ENCODE data around the gene NR1H4.
"Not testable (repeated sequence)": the region's sequence is repeated elsewhere in the genome, so short reads cannot be mapped to it uniquely, and the experiment has no call there.

The NR1H4 gene

DNA sequence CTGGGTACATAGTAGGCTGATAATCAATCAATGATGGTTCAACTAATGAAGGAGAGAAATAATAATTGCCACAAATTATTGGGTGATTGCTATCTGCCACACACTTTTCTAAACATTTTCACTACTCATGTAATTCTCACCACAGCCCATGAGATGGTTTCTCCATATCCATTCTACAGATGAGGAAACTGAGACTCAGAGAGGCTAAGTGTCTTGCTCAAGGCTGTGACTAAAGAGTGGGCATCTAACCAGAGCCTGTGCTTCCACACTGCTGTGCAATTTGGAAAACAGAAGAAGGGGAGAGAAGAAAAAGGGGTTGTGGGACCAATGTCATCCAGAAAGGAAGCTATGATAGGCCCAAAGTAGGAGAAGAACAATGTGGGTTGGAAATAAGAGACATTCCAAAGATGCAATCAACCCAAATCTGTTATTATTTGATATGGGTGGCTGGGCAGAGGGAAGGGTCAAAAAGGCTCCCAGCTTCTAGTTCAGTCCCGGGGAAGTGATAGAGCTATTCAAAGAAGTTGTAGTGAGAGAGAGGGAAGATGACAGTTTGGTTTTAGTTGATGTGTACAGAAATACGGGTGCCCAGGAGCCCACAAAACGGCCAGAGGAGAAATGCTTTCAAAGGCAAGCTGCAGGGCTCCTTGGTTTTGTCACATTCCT lies 483 bp upstream of the NR1H4 start:
- DNase-seq, result no peak

DNA sequence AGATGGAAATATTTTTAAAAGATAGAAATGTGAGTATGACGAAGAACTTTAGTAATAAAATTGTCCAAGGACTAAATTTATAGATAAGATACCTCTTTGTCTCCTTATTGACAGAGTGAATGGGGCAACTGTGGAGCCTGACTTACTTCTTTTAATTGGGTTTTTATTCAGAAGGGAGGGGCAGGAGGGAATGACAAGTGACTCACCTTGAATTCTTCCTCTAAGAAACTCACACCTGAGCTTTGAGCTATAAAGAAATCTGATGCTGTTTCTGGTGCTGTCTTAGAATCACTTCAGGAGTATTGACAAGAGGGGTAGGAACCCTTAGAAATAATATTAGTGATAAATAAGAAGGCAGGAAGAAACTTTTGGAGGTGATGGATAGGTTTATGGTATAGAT lies 951 bp downstream of the NR1H4 start:
- no peak for DNase-seq

DNA sequence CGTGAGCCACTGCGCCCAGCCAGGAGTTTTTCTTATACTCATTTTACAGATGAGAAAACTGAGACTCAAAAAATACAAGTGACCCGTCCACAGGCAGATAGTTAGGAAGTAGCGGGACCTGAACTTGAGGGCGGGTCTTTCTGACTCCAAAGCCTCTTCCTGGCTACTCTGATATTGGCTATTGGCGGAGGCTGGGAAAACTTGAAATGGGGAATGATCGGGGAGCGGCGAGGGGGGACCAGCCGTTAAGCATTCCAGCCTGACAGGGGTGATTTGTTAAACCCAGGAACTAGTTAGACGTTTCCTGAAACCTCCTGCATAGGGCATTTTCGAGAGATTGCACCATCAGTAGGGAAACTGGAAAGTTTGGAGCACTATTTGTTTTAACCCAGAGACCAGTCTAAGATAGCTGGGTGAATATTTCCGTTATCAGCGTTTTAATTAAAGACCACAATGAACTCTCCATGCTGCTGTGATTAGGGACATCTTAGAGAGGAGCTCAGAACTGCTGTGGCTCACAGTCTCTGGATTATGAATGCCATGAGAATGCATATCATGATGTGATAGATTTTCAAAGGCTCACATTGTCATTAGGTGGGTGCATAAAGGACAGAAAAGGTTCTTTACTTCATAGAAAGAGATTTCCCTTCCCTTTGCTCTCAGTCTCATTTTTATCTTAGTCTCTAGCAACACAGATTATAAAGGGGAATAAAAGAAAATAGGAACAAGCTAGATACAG lies 2.5 kb downstream of the NR1H4 start:
- DNase-seq, result no peak

DNA sequence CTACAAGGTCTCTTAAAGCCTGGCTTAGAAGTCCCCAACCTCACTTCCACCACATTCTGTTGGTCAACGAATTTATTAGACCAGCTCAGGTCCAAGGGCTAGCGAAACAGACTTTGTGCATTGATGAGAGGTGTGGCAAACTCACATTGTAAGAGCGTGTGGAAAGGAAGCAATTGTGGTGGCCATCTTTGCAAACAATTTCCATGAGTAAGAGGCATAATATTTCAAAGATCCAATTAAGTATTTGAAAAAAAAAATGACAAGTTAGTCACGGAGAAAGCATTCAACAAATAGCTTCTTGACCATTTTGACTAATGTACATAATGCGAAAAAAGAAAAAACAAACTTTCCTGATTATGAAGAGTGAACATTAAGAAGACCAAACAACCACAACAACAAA lies 7.4 kb downstream of the NR1H4 start:
- DNase-seq, result no peak

DNA sequence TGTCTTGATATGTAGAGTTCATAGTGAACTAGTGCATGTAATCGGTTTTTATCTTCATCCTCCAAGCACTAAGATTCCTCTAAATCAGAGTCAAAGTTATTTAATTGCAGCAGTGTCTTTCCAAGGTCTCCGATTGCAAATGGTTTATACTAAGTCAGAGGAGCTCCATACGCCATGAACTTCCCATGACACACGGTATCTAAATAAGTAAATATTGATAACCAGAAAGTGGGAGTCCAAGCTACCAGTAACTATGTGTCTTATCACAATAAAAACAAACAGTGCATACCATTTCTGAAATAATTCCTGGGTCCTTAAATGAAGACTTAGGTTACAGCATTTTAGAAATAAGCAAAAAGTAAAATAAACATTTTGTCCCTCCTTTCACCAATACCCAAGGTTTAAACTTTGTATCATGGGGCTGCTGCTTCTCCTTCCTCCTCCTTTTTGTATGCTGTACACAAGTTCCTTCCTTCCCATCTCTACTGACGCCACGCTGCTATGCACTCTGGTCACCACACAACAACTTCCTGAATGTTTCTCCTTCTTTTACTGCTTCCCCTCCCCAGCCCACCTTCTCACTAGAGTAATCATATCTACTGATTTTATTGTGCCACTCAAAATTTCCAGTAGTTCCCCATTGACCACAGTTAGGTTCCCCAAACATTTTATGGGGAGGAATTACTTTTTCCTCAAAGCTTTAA lies 10.7 kb downstream of the NR1H4 start:
- DNase-seq, result no peak

DNA sequence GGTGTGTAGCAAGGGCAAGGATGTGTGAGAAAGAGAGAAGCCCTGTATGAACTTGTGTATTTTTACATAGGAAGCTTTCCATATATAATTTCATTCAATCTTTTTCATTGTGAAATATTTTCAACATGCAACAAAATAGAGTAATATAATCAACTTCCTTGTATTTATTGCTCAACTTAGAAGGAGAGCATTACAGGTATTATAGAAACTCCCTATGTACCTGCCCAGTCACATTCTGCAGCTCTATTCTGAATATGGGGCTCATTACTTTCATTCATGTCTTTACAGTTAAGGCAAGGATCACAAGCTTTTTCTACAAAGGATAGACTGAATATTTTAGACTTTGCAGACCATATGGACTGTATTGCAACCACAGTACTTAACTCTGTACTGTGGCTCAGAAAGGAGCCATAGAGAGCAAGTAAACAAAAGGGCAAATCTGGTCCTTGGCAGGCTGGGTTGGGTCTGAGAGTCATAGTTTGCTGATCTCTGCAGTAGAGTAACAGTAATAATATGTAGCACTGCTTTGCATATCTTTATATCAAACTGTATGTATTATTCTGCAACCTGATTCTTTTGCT lies 11.3 kb downstream of the NR1H4 start:
- no peak for DNase-seq

DNA sequence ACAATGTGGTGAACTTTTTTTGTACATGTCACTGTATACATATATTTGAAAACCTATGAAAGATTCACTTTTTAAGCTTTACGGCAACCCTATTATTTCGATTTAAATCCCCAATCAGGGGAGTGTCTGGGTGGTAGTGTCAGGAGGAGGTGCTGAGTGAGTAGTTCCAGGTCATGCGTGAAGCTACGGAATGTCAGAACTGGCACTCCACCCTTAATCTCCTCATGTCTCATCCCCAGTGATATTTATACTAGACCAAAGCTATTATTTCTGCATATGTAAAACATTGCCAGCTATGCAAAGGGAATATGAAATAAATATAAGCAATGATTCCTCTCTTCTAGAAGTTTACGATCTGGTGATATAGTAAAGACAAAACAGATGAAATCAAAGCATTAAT lies 12.3 kb downstream of the NR1H4 start:
- DNase-seq, result no peak

DNA sequence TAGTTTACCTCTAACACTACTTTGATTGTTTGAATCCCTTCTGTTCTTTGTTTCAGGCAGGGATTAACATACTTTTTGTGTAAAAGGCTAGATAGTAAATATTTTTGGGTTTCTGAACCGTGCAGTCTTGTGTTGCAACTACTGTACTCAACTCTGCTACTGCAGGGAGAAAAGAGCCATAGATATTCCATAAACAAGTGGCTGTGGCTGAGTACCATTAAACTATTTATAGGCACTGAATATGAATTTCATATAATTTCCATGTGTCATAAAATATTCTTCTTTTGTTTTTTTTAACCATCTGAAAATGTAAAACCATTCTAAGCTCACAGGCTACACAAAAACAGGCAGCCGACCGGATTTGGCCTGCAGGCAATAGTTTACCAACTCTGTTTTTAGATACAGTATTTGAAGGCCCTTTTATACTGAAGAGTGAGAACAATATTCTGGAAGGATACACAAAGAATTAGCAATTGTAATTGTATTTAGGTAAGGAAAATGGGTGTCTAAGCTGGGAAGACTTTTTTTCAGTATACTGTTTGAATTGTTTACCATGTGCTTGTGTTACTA lies 15.7 kb downstream of the NR1H4 start:
- no peak for DNase-seq

DNA sequence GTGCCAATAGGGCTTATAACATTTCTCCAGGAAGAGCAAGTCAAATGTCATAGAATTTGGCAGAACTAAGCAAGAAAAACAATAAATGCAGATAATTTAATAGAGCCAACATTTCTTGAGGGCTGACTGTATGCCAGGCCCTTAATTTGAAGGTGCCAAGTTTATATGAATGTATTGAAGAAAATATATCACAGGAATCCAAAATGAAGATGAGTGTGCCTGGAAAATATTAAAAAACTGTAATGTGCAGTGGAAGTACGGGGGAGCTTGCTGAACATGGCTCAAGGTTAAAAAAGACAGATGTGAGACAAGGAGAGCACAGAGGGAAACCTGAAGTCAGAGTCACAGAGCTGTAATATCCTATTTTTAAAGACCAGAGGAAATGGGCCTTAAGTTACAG lies 16.4 kb downstream of the NR1H4 start:
- DNase-seq, result no peak

DNA sequence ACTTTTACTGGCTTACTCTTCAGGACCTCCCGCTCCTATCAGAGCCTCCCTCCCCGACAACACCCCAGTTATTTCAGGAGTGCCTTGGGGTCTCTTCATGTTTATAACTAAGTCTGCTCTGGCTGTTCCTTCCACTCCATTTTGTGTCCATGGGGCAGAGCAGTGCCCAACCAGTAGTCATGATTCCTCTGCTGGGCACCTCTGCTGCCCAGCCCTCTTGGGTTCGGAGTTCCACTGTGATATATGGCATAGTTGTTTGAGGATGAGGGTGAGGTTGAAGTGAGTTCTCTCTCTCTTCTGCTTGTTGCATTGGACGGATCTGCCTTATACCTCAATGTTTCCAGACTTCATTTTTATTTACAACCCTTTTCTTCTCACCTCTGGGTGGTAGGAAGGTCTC lies 17.4 kb downstream of the NR1H4 start:
- DNase-seq, result no peak

DNA sequence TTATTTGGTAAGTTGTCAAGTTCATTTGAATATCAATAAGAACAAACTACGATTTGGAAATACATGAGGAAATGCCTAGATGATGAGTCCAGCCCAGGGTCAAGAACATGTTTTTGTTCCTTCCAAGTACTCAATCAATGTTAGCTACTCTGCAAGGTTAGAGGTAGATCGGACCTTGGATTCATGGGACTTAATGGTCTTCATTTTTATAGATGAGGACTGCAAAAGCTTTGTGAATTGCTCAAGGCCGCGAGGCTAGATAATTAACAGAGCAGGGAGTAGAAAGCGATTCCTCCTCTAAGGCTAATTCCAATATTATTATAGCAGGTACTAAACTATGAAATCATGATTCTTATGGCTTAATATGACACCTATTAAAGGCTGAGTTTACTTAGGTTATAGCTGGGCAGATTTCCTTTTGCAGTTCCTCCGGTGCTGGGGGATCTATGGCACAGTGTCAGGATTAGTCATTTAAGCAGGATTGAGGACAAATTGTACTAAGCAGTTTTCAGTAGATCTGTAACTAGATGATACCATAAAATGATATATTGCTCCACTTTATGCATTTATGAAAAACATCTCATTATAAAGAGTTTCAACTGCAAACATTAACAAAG lies 19.8 kb downstream of the NR1H4 start:
- DNase-seq, result no peak

DNA sequence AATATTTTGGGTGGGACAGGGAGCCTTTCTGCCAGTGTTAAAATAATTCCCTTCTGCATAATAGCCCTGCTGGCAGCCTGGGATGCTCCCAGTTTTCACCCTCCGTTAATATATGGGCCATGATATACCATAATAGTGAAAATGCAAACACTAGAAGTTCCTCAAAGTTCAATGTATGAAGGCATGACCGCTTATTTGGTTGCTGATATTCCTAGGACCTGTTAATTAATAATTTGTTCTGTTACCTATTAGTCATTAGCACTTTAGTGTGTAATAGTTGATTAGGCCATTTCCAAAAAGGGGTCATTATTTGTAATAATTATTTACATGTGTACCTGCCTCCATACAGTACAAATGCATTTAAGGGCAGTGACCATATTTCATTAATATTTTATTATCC lies 20.4 kb downstream of the NR1H4 start:
- DNase-seq, result no peak

DNA sequence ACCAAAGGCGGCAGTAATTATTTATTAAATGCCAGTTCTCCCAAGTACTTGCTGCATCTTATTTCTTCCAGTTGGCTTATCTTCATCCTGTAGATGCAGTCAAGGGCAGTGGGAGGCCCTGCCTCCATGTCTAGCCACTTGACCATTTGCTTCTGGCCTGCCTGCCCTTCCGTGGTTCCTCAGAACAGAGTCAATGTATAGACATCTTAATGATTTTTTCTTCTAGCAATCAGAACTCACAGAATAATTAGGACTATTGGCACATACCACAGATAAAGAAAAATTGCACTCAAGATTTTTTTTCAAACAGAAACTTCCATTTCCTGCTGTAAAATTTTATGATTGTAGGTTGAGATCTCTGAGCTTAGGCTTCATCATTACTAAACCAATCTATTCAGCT lies 20.9 kb downstream of the NR1H4 start:
- DNase-seq, result no peak

DNA sequence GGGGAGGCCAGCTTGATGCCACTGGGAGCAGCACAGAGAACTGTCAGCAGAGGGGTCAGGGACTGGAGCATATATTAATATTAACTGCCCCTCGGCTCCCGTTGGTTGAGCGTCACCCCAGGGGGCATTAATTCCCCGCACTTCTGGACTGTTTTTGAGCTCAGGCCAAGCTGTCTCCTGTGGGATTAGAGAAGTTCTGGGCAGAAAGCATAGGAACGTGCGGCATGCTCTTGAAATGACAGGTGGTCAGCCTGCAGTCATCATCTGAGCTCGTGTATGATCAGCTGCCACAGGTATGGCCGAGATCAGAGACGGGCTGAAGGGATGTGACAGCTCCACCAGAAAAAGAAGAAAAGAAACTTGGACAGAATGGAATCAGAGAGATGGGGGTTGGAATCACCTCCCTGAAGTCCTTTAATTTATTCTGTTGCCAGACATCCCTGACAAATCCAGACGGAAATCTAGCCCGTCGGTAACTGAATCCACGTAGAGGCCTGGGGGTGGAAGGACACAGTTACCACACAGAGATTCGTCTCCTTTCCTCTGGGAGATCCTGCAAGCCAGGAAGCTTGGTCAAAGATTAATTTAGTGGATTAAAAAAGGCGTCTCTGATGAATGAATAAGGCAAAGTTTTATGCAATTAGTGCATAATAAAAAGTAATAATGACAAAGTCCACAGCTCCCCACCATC lies 23.6 kb downstream of the NR1H4 start:
- DNase-seq, result no peak

DNA sequence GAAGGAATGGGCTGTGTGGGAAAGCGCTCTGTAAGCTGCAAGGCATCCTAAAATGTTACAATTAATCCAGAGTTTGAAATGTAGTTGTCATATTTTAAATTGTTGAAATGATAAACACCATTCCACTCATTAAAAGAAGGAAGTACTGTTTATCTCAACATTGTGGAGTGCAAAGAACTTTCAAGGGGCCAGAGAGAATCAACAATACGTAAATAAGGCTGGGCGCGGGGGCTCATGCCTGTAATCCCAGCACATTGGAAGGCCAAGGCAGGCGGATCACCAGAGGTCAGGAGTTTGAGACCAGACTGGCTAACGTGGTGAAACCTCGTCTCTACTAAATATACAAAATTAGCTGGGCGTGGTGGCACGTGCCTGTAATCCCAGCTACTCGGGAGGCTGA lies 24.5 kb downstream of the NR1H4 start:
- DNase-seq, result no peak

DNA sequence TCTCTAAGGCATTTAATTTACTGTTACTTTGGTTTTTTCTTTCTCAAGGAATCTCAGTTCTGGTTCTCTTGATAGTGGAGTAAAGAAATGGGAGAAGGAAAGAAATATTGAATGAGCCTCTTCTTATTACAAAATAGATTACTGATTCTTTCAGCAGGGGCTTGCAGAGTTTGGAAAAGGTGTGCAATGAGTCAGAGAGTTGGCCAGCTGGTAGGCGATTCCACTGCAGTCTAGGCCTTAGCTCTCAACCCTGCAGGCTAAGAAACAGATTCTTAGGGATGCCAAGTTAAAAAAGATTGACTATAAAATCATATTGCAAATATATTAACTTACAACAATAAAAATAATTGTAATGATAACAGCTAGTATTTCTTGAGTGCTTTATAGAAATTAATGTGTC lies 25.8 kb downstream of the NR1H4 start:
- no peak for DNase-seq

DNA sequence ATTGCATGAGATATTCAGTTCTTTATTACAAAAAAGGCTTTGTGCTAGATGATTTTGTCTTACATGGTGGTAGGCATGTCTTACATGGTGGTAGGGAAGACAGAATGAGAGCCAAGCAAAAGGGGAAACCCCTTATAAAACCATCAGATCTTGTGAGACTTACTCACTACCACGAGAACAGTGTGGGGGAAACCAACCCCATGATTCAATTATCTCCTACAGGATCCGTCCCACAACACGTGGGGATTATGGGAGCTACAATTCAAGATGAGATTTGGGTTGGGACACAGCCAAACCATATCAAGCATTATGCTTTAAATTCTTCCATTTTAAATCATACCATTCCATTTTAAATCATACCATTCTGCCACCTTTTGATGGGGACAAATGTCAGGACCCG lies 29.1 kb downstream of the NR1H4 start:
- not testable (repeated sequence) for DNase-seq

DNA sequence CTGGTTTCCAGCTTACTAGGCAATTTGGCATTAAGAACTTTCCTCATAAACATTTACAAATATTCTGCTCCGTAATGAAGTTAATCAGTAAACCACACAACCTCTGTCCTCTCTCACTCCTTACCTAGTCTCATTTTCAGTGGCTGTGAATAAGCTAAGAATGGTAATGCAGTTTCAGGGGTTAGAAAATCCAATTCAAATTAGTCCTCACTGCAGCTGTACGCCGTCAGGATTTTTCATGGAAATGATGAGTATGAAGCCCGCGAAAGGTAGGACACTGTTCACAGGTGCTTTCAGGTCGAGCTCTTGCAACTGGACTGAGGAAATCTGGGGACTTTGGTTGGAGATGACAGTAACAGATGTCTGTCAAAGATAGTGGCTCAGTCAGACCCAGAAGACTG lies 29.6 kb downstream of the NR1H4 start:
- DNase-seq, result no peak

DNA sequence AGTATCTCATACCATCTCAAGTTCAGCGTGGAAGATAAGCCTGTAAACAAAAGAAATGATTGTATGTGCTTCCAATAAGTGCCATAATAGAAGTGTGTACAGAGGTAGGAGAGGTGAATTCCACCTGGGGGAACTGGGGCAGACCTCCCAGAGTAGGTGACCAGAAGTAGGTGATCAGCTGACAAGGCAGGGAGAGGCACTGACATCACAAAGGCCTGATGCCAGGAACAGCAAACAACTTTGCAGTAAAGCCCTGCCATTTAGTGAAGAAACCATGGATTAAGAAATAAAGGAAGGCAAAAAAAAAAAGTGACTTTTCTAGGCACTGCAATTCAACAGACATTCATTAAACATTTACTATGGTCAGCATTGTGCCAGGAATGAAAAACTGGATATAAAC lies 31.1 kb downstream of the NR1H4 start:
- DNase-seq, result no peak

DNA sequence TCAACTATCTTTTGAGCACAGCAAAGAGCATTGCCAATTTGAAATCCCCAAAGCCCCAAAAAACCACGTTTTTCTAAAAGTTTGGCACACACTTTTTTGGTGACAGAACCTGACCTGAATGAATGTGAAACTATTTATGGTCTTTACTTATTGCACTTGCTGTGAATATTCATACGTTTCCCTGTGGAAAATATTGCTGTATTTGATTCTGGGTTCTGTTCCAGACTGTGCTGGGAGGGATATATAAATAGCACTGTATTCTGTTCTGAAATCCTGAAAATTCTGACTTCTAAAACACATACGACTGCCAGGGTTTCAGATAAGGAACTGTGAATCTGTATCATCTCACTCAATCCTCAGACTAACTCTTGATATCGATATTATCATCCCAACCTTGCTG lies 35.1 kb downstream of the NR1H4 start:
- no peak for DNase-seq

DNA sequence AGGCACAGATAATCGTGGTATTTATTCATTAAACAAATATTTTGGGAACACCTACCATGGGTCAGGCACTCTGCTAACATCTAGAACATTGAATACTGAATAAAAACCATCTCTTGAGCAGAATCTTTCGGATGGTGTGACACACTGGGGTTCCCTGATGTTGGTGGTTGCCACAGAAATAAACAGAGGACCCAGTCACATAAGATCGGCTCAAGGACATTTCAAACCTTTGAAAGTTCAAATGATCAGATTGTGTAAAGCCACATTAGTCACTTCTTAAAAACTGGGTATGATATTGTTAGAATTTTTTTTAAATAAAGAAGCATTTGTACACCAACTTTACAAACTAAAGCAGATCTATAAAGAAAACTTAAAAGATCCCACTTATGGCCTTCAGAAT lies 39.0 kb downstream of the NR1H4 start:
- DNase-seq, result no peak

DNA sequence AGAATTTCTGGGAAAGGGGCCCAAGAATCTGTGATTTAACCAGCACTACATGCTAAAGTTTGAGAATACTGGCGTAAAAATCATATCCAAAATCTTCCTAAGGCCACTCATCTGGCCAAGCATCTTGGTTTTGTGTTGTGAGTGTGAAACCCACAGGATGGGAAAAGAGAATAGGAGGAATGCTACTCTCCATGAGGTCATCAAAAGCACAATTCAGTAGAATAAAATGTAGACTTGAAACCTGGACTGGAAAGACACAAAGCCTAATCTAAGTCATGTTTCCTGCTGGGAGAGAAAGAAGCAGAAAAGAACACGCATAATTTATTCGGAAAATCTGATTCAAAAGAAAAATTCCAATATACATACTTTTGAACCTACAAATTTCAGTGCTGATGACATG lies 42.3 kb downstream of the NR1H4 start:
- DNase-seq, result no peak

DNA sequence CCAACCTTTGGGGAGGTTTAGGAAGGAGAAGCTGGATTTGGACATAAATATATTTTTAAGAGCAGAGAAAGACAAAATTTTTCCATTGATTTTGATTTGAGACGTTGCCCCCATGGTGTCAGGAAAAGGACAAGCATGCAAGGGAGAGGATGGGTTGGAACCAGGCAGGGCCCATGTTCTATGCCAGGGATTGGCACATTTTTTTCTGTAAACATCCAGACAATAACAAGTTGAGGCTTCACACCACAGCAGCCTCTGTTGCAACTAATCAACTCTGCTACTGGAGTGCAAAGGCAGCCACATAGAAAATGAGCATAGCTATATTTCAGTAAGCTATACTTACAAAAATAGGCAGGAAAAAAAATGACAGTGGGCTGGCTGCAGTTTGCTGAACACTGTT lies 44.7 kb downstream of the NR1H4 start:
- DNase-seq, result no peak
